GM12878 (cell line): Measurements from ENCODE around the gene SMCO1. TPM values are rescaled to one million over a fixed set of nuclear protein-coding genes. Genes with fewer than 3 reads are reported as not detected.

Source experiments
- ATAC-seq: fragments of 200-7000 bp; cut with Tn5 transposase; 3 replicates; pipeline ENCODE4 v1.9.1; 2020; ENCODE audit warnings: mild to moderate bottlenecking, moderate library complexity
- BruUV-seq: library from RNA; stranded (reverse); fragments of 400-500 nt; replicated peaks from 2 replicates; lab custom pipeline; 2021; lab: Mats Ljungman, UMichigan
- CTCF ChIA-PET: fragments of 300-600 bp; sonication (Branson Sonifier 250); formaldehyde crosslinking; extraction: SDS; loops from one replicate; lab custom pipeline; 2021; ENCODE audit warnings: inconsistent platforms; lab: Yijun Ruan, JAX
- POLR2A ChIA-PET: fragments of 350-600 bp; formaldehyde crosslinking; extraction: SDS; loops from one replicate; lab custom pipeline; 2021; ENCODE audit warnings: inconsistent platforms; lab: Charles Lee
- RAD21 ChIA-PET: fragments of 300-600 bp; sonication (Branson Sonifier 250); formaldehyde crosslinking; loops from one replicate; lab custom pipeline; 2023; ENCODE audit warnings: antibody characterized with exemption; ENCODE audit not compliant: unreplicated experiment; lab: Charles Lee
- SMC1A ChIA-PET: fragments of 300-600 bp; sonication (Branson Sonifier 250); formaldehyde crosslinking; loops from one replicate; lab custom pipeline; 2023; ENCODE audit not compliant: unreplicated experiment, uncharacterized antibody; lab: Charles Lee
- DNase-seq: peaks from one replicate; pipeline ENCODE4 v3.0.0-alpha.2; 2011; ENCODE audit warnings: low read depth, low spot score
- FAIRE-seq: peaks from 3 replicates; lab custom pipeline; 2011; peaks lifted over from hg19 to GRCh38; lab: Jason Lieb, UNC
- H2AFZ ChIP-seq: 2 replicates; pipeline ENCODE4 v1.6.0; 2011; ENCODE audit warnings: low read depth, low read length, control low read depth; ENCODE audit not compliant: control insufficient read depth
- H3K27ac ChIP-seq: 2 replicates; pipeline ENCODE4 v1.5.1; 2011; ENCODE audit warnings: control low read depth; ENCODE audit not compliant: control insufficient read depth, insufficient read depth
- H3K27me3 ChIP-seq, 2 experiments: replicated peaks in 1 of 2; 2 replicates each; pipeline versions ENCODE4 v1.6.0 to v1.6.1; 2011; ENCODE audit warnings: low read length in 1 of 2; ENCODE audit not compliant: control insufficient read depth in 2 of 2, insufficient read depth in 2 of 2
- H3K36me3 ChIP-seq, 2 experiments: 2 replicates each; pipeline ENCODE4 v1.5.1; 2011; ENCODE audit warnings: low read length in 1 of 2; ENCODE audit not compliant: control insufficient read depth in 2 of 2, insufficient read depth in 2 of 2
- H3K4me1 ChIP-seq: 2 replicates; pipeline ENCODE4 v1.6.1; 2011; ENCODE audit warnings: mild to moderate bottlenecking, low read length, moderate library complexity, mixed read lengths; ENCODE audit not compliant: control insufficient read depth, insufficient read depth
- H3K4me2 ChIP-seq: 2 replicates; pipeline ENCODE4 v1.6.0; 2011; ENCODE audit warnings: control low read depth; ENCODE audit not compliant: control insufficient read depth, insufficient read depth
- H3K4me3 ChIP-seq: fragments of 200-600 bp; sonication (generic); 2 replicates; pipeline ENCODE4 v1.5.1; 2016
- H3K79me2 ChIP-seq: 2 replicates; pipeline ENCODE4 v1.6.0; 2011; ENCODE audit warnings: low read length; ENCODE audit not compliant: control insufficient read depth, insufficient read depth
- H3K9ac ChIP-seq: 2 replicates; pipeline ENCODE4 v1.8.0; 2011; ENCODE audit warnings: low read length, control low read depth, mixed read lengths; ENCODE audit not compliant: control insufficient read depth, insufficient read depth
- H3K9me3 ChIP-seq: replicated peaks from 3 replicates; pipeline ENCODE4 v1.5.1; 2011; ENCODE audit warnings: mild to moderate bottlenecking, low read length; ENCODE audit not compliant: control insufficient read depth, insufficient read depth
- H4K20me1 ChIP-seq: 2 replicates; pipeline ENCODE4 v1.6.0; 2011; ENCODE audit not compliant: control insufficient read depth, insufficient read depth
- EGR1 ChIP-seq, 2 experiments: IDR thresholded peaks; 1 replicate in 1 of 2; 2 replicates in 1 of 2; pipeline ENCODE4 v1.6.1; 2011 to 2012; ENCODE audit warnings: low read depth in 2 of 2, low read length in 2 of 2, borderline replicate concordance in 1 of 2, mild to moderate bottlenecking in 1 of 2, moderate library complexity in 1 of 2
- IKZF2 ChIP-seq, 2 experiments: fragments of 450-650 bp; IDR thresholded peaks; 2 replicates each; pipeline ENCODE4 v1.6.1; 2017; ENCODE audit warnings: mild to moderate bottlenecking in 2 of 2, moderate library complexity in 2 of 2
- PML ChIP-seq: IDR thresholded peaks from 2 replicates; pipeline ENCODE4 v1.6.1; 2012; ENCODE audit warnings: low read length, inconsistent platforms
- POU2F2 ChIP-seq: IDR thresholded peaks from 3 replicates; pipeline ENCODE4 v1.6.1; 2011; ENCODE audit warnings: low read depth, mild to moderate bottlenecking, low read length, borderline replicate concordance
- WRNIP1 ChIP-seq: IDR thresholded peaks from 2 replicates; pipeline ENCODE4 v1.6.1; 2011; ENCODE audit warnings: low read depth, low read length, improper control_type of control experiment, borderline replicate concordance
- YY1 ChIP-seq: IDR thresholded peaks from 2 replicates; pipeline ENCODE4 v1.6.1; 2011; ENCODE audit warnings: low read depth, mild to moderate bottlenecking, low read length
- WGBS: methylation state at CpG from one replicate; pipeline ENCODE4 v1.1.6; 2016; ENCODE audit warnings: low lambda C conversion rate; ENCODE audit not compliant: insufficient replicate concordance, insufficient coverage; ENCODE audit errors: missing lambda C conversion rate; 5-methylcytosine and 5-hydroxymethylcytosine counted together
- in situ Hi-C: fragments of 300-500 bp; cut with MboI; formaldehyde crosslinking; loops from 9 replicates; pipeline ENCODE4 v1.14.3; 2018; ENCODE audit warnings: mixed read lengths
- intact Hi-C: fragments of 100-400 bp; cut with micrococcal nuclease; formaldehyde crosslinking; loops from one replicate; pipeline ENCODE4 v1.14.2; 2022; ENCODE audit not compliant: unreplicated experiment
- polyA plus RNA-seq, 11 experiments: library from polyadenylated mRNA; depleted of rRNA in 4 of 11; unstranded in 6 of 11; stranded (reverse) in 5 of 11; fragments of >200 nt; fragmentation: Nextera tagmentation in 4 of 11; fragmentation: Illumina TruSeq in 1 of 11; extraction: Ambion mirVana in 4 of 11; extraction: Trizol in 1 of 11; gene quantifications; 1 replicate in 1 of 11; 2 replicates in 10 of 11; pipeline versions ENCODE4 v1.2.1 to v1.2.3, GENCODE V29; 2011 to 2016; ENCODE audit warnings: inconsistent platforms in 2 of 11, missing spikeins in 2 of 11, low read depth in 1 of 11
- total RNA-seq, 4 experiments: library from RNA; depleted of rRNA in 3 of 4; stranded (reverse); fragments of >200 nt in 3 of 4; fragmentation: Illumina TruSeq in 1 of 4; extraction: Trizol in 1 of 4; gene quantifications; 2 replicates each; pipeline versions ENCODE4 v1.2.1 to v1.2.3, GENCODE V29; 2013 to 2021
- TF ChIP-seq, protein P1 (sequence below): fragments of 450-650 bp; IDR thresholded peaks from 2 replicates; pipeline ENCODE4 v1.6.1; 2014; ENCODE audit warnings: mild to moderate bottlenecking
- TF ChIP-seq, protein P2 (sequence below): fragments of 450-650 bp; IDR thresholded peaks from 2 replicates; pipeline ENCODE4 v1.6.1; 2017; ENCODE audit warnings: mild to moderate bottlenecking, moderate library complexity

The SMCO1 gene
- total and polyA plus RNA-seq, 10 of the 15 experiments (the other 5 are each of a cell fraction or from before 2014, with no cell fraction given): 0.05 TPM; not detected in 9

DNA sequence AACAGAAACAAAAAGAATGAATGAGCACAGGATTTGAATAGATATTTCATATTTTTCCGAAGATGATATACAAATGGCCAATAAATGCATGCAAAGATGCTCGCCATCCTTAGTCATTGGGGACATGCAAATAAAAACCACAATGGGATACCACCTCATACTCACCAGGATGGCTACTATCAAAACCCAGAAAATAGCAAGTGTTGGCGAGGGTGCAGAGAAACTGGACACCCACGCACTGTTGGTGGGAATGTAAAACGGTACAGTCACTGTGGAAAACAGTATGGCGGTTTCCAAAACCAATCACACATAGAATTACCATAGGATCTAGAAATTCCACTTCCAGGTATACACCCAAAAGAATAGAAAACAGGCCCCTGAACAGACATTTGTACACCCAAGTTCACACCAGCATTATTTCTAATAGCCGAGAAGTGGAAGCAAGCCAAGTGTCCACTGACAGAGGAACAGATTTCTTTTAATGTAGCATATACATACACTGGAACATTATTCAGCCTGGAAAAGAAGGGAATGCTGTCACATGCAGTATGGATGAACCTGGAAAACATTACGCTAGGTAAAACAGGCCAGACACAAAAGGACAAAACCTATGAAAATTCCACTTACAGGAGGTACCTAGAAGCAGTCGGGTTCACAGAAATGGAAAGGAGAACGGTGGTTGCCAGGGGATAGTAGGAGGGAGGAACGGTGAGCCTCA is 15.2 kb downstream of the SMCO1 start (continued):
- TF ChIP-seq IKZF2 (IDR thresholded peaks at IDR 0.05) (peak; percentile 64 to 65), POU2F2 (peak; percentile 88; the same call in 2 of the 3 replicates), YY1 (peak; percentile 70; the same call in 1 of the 2 replicates), EGR1 (IDR thresholded peaks at IDR 0.05; ENCODE audit: borderline replicate concordance in 1 of 2, low read depth in 2 of 2, low read length in 2 of 2) (peak in 1 of 2 experiments; percentile 90; a peak in 2 of 3 replicates)
- TF ChIP-seq, protein P1, sequence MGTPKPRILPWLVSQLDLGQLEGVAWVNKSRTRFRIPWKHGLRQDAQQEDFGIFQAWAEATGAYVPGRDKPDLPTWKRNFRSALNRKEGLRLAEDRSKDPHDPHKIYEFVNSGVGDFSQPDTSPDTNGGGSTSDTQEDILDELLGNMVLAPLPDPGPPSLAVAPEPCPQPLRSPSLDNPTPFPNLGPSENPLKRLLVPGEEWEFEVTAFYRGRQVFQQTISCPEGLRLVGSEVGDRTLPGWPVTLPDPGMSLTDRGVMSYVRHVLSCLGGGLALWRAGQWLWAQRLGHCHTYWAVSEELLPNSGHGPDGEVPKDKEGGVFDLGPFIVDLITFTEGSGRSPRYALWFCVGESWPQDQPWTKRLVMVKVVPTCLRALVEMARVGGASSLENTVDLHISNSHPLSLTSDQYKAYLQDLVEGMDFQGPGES: no peak
- TF ChIP-seq, all 136 proteins: peak for 15

DNA sequence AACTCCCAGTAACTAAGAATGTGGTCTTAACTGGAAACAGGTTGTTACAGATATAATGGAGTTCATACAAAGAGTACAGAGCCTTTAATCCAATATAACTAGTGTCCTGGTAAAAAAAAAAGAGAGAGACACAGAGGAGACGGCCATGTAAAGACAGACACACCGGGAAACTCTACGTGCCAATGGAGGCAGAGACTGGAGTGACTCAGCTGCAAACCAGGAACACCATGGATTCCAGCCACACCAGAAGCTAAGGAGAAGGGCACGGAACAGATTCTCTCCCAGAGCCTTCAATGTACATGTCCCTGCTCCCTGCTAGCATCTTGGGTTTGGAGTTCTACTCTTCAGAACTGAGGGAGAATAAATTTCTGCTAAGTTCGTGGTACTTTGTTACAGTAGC is 16.1 kb downstream of the SMCO1 start:
- Histone ChIP-seq H3K36me3 (peaks cover 1 to 13% of the 10 kb centered on the region in 2 experiments; a peak in 3 of 4 replicates), H3K9me3 (peaks cover 5% of the 10 kb centered on the region; the same call in 2 of the 3 replicates), H3K9ac (no peak overlapping the region), H3K4me3 (peak overlapping the region; percentile 99), H3K27ac (no peak overlapping the region), H3K4me1 (no peaks in the 10 kb centered on the region), H4K20me1 (peaks cover 3% of the 10 kb centered on the region; the same call in 1 of the 2 replicates), H2AFZ (no peak overlapping the region), H3K4me2 (peak overlapping the region; percentile 92), H3K27me3 (no peaks in the 10 kb centered on the region), H3K79me2 (peaks cover 92% of the 10 kb centered on the region)
- no peak for ATAC-seq
- 73% methylated on average over 5 of the region's 5 CpGs for WGBS
- BruUV-seq: no TSS peak
- ChIA-PET CTCF (interaction anchor here (0.6 kb wide), 1 partner anchor 14 kb away, joined by 3 read pairs; no protein-coding TSS in a partner anchor), POLR2A (interaction anchor here (0.7 kb wide), 1 partner anchor 75 kb away, joined by 3 read pairs; no protein-coding TSS in a partner anchor), SMC1A (no interaction called here), RAD21 (interaction anchor here (0.5 kb wide), 1 partner anchor 241 kb away, joined by 3 read pairs; the partner anchor contains the start of gene PAK2)
- no peak for FAIRE-seq
- in situ Hi-C loops: no loop called here
- TF ChIP-seq, protein P2, sequence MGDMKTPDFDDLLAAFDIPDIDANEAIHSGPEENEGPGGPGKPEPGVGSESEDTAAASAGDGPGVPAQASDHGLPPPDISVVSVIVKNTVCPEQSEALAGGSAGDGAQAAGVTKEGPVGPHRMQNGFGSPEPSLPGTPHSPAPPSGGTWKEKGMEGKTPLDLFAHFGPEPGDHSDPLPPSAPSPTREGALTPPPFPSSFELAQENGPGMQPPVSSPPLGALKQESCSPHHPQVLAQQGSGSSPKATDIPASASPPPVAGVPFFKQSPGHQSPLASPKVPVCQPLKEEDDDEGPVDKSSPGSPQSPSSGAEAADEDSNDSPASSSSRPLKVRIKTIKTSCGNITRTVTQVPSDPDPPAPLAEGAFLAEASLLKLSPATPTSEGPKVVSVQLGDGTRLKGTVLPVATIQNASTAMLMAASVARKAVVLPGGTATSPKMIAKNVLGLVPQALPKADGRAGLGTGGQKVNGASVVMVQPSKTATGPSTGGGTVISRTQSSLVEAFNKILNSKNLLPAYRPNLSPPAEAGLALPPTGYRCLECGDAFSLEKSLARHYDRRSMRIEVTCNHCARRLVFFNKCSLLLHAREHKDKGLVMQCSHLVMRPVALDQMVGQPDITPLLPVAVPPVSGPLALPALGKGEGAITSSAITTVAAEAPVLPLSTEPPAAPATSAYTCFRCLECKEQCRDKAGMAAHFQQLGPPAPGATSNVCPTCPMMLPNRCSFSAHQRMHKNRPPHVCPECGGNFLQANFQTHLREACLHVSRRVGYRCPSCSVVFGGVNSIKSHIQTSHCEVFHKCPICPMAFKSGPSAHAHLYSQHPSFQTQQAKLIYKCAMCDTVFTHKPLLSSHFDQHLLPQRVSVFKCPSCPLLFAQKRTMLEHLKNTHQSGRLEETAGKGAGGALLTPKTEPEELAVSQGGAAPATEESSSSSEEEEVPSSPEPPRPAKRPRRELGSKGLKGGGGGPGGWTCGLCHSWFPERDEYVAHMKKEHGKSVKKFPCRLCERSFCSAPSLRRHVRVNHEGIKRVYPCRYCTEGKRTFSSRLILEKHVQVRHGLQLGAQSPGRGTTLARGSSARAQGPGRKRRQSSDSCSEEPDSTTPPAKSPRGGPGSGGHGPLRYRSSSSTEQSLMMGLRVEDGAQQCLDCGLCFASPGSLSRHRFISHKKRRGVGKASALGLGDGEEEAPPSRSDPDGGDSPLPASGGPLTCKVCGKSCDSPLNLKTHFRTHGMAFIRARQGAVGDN: no peak
- TF ChIP-seq PML (0 out of 2 replicates have a peak, but pooled peaks have one; percentile 2), WRNIP1 (0 out of 2 replicates have a peak, but pooled peaks have one; percentile 59)
- intact Hi-C loops: no loop called here
- DNase-seq: no peak
